HG03439 (cell line): Measurements from ENCODE around the gene C16orf96.

Experiments
- ATAC-seq: cut with Tn5 transposase; IDR thresholded peaks from one replicate; pipeline ENCODE4 v1.9.1; 2021; ENCODE audit warnings: mild to moderate bottlenecking, moderate library complexity; ENCODE audit not compliant: unreplicated experiment

The C16orf96 gene

DNA sequence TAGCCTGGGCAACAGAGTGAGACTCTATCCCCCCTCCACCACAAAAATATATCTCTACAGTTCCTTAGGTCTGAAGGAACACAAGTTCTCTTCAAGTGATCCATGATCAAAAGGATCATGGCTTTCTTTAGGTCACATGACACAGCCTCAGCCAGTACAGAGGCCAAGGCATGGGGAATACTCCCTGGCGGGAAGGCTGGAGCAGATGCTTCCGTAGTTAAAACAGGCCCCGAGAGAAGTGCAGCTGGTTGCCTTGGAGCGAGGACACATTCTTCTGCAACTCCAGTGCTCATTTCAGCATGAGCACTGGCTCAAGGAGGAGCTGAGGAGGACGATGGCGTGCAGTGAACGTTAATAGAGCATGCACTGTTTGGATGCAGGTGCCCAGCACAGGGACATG, 31.1 kb upstream of the C16orf96 start:
- ATAC-seq = no peak

DNA sequence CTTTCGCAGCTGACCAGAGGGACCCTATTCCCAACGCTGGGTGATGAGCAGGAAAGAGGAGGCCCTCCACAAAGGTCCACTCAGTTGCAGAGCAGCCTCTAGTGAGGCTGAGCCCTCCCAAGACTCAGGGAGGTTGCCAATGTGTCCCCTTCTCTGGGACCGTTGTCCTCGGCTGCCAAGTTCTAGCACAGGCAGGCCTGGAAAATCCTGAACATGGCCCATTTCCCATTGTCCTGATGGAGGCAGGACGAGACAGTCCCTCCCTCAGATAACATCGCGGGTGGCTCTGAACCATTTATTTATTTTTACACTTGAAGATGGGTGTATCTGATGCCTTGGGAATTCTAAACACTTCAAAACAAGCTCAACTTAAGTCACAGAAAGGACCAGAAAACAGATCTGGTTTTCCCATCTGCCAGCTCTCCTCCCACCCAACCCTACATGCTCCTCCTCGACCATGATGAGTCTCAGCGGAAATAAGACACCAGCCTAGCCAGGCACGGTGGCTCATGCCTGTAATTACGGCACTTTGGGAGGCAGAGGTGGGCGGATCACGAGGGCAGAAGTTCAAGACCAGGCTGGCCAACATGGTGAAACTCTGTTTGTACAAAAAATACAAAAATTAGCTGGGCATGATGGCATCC, 30.4 kb upstream of the C16orf96 start:
- no peak for ATAC-seq

DNA sequence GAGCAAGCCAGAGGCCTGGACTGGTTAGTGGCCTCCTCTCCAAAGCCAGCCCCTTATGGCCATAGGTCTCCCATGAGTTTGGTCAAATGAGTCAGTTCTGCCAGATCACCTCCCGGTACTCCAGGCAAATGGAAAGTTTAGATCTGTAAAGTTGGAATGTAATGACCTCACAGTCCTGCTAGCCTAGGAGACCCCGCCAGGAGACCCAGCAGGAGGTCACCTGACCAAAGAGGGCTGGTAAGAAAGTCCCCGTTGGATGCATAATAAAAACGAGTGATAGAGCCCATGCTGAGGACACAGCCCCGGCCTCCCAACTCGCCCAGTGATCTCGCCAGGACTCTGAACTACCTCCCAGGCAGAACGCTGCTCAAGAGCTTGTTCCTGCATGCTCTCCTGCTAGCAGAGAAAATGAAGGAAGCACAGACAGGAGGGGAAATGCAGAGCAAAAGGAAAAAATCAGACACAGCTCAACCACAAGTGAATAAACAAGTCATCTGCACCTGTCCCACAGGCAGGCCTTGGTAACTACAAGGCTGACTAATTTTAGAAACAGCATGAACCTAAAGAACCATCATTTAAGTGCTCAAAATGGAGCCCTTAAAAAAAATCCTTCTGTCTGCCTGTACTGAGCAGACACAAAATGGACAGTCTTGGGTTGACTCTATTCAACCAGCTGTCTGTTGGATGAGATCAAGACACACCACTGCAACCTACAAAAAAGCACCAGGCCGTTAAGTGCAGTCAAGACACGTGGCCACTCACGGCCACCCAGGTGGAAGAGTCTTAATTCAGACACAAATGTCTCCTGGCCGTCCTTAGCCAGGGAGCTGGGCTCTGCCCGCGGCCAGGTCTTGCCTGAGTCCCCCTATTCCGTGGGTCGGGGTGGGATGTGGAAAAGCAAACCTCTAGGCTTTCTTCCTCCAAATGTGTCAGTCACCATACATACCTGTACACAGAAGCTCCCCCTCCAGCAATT, 26.8 kb upstream of the C16orf96 start:
- no peak for ATAC-seq

- no peak for ATAC-seq
Measured at GRCh38 chr16:4531811-4532210, 24.3 kb upstream of the C16orf96 start.

GRCh38 chr16:4532238-4532637, 23.9 kb upstream of the C16orf96 start:
- ATAC-seq = no peak

DNA sequence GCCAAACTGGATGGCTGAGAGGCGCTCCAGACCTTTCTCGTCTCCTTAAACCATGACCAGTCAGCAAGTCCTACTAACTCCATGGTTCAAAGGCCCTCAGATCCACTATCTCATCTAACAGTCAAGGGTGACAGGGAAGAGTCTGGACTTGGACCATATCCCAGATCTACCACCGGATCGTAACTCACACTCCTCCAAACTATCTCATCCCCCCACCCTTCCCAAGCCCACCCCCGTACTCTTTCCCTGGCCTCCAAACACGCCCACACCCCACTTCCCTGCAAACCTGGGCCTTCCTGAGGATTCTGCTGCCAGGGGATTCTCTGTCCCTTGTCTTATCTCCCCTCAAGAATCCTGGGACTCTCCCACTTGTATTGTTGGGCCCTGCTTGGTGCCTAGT, 22.6 kb upstream of the C16orf96 start:
- no peak for ATAC-seq

GRCh38 chr16:4534151-4534790, 21.9 kb upstream of the C16orf96 start:
- no peak for ATAC-seq

- ATAC-seq = no peak
Measured at GRCh38 chr16:4535627-4536108, 20.5 kb upstream of the C16orf96 start.

GRCh38 chr16:4536391-4537106, 19.6 kb upstream of the C16orf96 start:
- ATAC-seq = no peak

DNA sequence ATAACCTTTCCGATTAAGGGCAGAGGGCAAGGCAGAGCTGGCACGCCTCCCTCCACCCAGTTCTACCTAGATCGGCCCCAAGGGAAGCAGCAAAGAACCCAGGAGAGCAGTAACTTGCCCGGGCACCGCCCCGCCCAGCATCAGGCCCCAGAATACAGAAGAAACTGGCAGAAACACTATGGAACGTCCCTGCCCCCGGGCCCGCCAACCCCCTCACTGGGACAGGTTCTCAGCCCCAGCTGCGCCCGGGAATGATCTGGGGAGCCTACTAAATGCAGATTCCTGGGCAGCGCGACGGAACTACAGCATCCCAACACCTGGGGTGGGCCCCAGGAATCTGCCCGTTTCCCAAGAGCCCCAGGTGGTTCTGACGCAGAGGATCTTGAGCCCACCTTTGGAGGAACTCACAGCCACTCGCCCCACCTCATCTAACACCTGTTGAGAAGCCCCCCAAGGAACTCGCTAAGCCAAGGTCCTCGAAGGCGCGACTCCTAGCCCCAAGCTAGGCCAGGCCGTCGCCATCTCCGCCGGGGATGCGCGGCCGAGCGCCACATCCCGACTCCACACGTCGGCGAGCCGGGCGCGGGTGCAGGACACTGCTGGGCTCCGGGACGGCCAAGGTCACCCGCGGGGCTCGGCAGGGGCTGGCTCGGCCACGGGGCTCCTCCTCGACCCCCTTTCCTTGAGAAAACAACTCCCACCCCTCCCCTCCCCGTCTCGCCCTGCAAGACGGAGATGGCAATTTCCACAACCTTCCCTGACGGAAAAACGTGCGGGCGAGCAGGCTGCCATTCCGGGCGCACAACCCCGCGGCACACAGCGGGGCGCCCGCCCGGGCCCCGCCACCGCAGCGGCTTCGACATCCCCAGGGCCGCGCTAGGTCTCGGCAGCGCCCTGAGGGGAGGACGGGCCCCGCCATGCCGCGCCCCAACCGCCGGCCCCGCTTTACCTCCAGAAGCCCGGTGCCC, 18.5 kb upstream of the C16orf96 start:
- peak; percentile 13 for ATAC-seq

- peak; percentile 87 for ATAC-seq
Measured at GRCh38 chr16:4538350-4539235, 17.5 kb upstream of the C16orf96 start, which contains the start of gene CDIP1. Gene CDIP1, minus strand, starts transcription at chr16:4538773. Its CDS starts 24,643 bp downstream, at chr16:4514130.

DNA sequence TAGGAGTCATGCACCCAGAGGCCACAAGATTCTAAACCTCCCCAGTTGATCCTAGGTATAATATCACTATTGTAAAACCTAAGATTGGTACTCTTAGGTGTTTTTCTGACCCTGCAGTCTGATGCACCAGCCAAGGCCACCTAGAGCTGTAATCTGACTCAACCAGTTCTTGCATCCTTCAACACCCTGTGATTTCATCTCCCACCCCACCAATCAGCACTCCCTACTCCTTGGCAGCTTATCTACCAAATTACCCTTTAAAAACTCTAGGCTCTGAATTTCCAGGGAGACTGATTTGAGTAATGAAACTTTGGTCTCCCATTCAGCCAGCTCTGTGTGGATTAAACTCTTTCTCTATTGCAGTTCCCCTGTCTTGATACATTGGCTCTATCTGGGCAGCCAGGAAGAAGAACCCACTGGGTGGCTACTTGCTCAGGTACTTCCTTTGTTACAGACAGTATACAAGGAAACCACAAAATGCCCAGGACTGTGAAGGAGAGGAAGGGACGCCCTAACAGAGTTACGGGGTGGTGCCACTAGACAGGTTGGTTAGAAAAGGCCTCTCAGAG, 16.3 kb upstream of the C16orf96 start:
- ATAC-seq = no peak

DNA sequence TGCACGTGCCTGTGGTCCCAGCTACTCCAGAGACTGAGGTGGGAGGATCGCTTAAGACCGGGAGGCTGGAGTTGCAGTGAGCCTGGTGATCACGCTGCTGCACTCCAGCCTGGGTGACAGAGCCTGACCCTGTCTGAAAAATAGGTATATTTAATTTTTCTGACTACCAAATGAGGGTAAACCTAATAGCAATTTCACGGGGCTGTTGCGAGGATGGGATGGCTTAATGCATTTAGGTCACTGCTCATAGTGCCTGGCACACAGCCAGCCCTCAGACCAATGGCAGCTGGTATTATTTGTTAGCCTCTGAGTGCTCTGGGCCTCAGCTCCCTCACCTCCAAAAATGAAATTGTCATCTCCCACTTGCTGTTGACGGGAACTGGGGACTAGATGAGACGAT, 11.7 kb upstream of the C16orf96 start:
- ATAC-seq = no peak

GRCh38 chr16:4548124-4548523, 8.0 kb upstream of the C16orf96 start:
- ATAC-seq = no peak

- ATAC-seq = no peak
Measured at GRCh38 chr16:4550591-4550990, 5.5 kb upstream of the C16orf96 start.

DNA sequence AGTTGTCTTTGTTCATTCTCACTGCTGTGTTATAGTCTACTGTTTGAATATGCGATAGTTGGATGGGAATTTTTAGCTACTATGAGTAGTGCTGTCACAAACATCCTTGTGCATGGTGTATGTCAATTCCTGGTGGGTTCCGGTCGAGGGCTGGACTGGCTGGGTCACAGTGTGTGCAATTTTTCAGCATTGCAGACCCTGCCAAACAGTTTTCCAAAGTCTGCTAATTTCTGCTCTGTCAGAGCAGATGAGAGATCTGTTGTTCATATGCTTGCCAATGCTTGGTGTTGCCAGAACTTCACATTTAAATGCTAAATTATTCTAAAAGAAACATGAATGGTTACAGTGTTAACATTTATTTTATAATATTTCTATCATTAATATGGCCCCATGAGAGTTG, 3.6 kb upstream of the C16orf96 start:
- no peak for ATAC-seq

DNA sequence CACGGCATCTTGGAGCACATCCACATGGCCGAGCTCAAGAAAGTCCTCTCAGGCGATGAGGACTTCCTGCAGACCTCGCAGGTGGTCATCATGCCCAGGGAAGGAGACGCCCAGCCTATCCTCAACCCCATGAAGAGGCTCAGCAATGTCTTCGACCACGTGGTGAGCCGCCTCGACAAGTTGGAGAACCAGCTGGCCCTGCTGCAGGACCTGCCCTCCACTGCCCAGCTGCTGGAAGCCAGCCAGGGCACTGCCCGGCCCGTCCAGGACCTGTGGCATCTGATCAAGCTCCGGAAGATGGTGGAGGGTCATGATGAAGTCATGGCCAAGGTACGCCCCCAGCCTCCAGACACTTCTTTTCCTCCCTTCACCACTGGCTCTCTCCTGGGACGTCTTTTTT, 440 bp downstream of the C16orf96 start:
- no peak for ATAC-seq

GRCh38 chr16:4557973-4558372, 1.8 kb downstream of the C16orf96 start:
- ATAC-seq = no peak
